Uterus (tissue), 4 donors: ENCODE measurements around the gene CC2D1A. TPM values are rescaled to one million over a fixed set of nuclear protein-coding genes. Genes with fewer than 3 reads are reported as not detected.

ENCODE experiments used
- DNase-seq, 2 donors: peaks; one replicate each; pipeline ENCODE4 v3.0.0-alpha.2; 2019 to 2020
- H3K27ac ChIP-seq, 2 donors: fragments of 200-600 bp; sonication (generic); 1 replicate in 1 of 2; 2 replicates in 1 of 2; pipeline ENCODE4 v1.5.1; 2016 to 2018
- H3K27me3 ChIP-seq, 2 donors: fragments of 200-600 bp; sonication (generic); one replicate each; pipeline ENCODE4 v1.5.1; 2018 to 2019; ENCODE audit warnings: control low read depth in 1 of 2
- H3K36me3 ChIP-seq, 2 donors: fragments of 200-600 bp; sonication (generic); one replicate each; pipeline ENCODE4 v1.5.1; 2019; ENCODE audit warnings: control low read depth in 1 of 2
- H3K4me1 ChIP-seq, 2 donors: fragments of 200-600 bp; sonication (generic); one replicate each; pipeline ENCODE4 v1.5.1; 2018 to 2019; ENCODE audit warnings: control low read depth in 1 of 2
- H3K4me3 ChIP-seq, 2 donors: fragments of 200-600 bp; sonication (generic); 1 replicate in 1 of 2; 2 replicates in 1 of 2; pipeline ENCODE4 v1.5.1; 2018 to 2019; ENCODE audit warnings: mild to moderate bottlenecking in 1 of 2
- H3K9me3 ChIP-seq, 2 donors: fragments of 200-600 bp; sonication (generic); one replicate each; pipeline ENCODE4 v1.5.1; 2019; ENCODE audit warnings: control low read depth in 1 of 2
- CTCF ChIP-seq, 4 experiments: fragments of 200-600 bp in 2 of 4; fragments of 450-650 bp in 2 of 4; sonication (generic) in 2 of 4; IDR thresholded peaks; one replicate each; pipeline ENCODE4 v1.5.1; 2016 to 2019; ENCODE audit warnings: antibody characterized with exemption in 4 of 4, mild to moderate bottlenecking in 2 of 4, moderate library complexity in 1 of 4
- POLR2A ChIP-seq, 2 donors: fragments of 450-650 bp; IDR thresholded peaks; one replicate each; pipeline ENCODE4 v1.6.1; 2016; ENCODE audit warnings: antibody characterized with exemption in 2 of 2, mild to moderate bottlenecking in 1 of 2, moderate library complexity in 1 of 2
- intact Hi-C: fragments of 100-400 bp; cut with DNase I; formaldehyde crosslinking; loops from one replicate; pipeline ENCODE4 v1.15.1; 2023; ENCODE audit warnings: low total_unique reads
- total RNA-seq, 4 donors: library from RNA; depleted of rRNA in 3 of 4; stranded (reverse); fragments of >200 nt in 3 of 4; gene quantifications; one replicate each; pipeline versions ENCODE4 v1.1.0 to v1.2.4, GENCODE V29; 2014 to 2023
- donor health status: DM: yes; HTN: yes; CAD: no.

Gene CC2D1A
- 10 to 100 TPM in 2 of 4 donors, 1 to 10 TPM in 2; 3.2 to 44.4 (median 13.2) TPM for total RNA-seq

- Histone ChIP-seq H3K36me3 (no peaks in the 10 kb centered on the region), H3K9me3 (no peaks in the 10 kb centered on the region), H3K27me3 (no peaks in the 10 kb centered on the region), H3K4me1 (peaks cover 4 to 7% of the 10 kb centered on the region in 2 donors), H3K27ac (peak within 1 kb of the TSS; percentile 69 to 70), H3K4me3 (peak within 1 kb of the TSS; percentile 63 to 85)
- DNase-seq, result peak; percentile 87 to 92
- TF ChIP-seq POLR2A (IDR thresholded peaks at IDR 0.05) (peak in 1 of 2 donors; percentile 62), CTCF (IDR thresholded peaks at IDR 0.05) (peak in 1 of 4 experiments; percentile 21)
- intact Hi-C loops, result no loop called here
Measured at GRCh38 chr19:13905634-13906520, at the start of gene CC2D1A, which contains the start of gene BRME1. Gene CC2D1A, plus strand, starts transcription at chr19:13906201. Its CDS starts 241 bp downstream, at chr19:13906442. Gene BRME1, minus strand, starts transcription at chr19:13906117. Its CDS starts 1,225 bp downstream, at chr19:13904892.

GRCh38 chr19:13856497-13856896 lies 49.5 kb upstream of the CC2D1A start:
- H3K9me3 ChIP-seq, result no peaks in the 10 kb centered on the region
- H3K27ac ChIP-seq, result no peak overlapping the region
- no peak for TF ChIP-seq POLR2A (IDR thresholded peaks at IDR 0.05)
- no peak for TF ChIP-seq CTCF (IDR thresholded peaks at IDR 0.05)
- H3K4me1 ChIP-seq, result peaks cover 4 to 6% of the 10 kb centered on the region in 2 donors
- DNase-seq, result no peak
- H3K36me3 ChIP-seq, result no peaks in the 10 kb centered on the region
- H3K27me3 ChIP-seq, result no peaks in the 10 kb centered on the region
- H3K4me3 ChIP-seq, result no peak overlapping the region
- intact Hi-C loops, result no loop called here

GRCh38 chr19:13859361-13859880 lies 46.6 kb upstream of the CC2D1A start:
- Histone ChIP-seq H3K36me3 (no peaks in the 10 kb centered on the region), H3K27me3 (no peaks in the 10 kb centered on the region), H3K4me3 (no peak overlapping the region), H3K9me3 (no peaks in the 10 kb centered on the region), H3K4me1 (no peaks in the 10 kb centered on the region), H3K27ac (no peak overlapping the region)
- intact Hi-C loops, result no loop called here
- no peak for TF ChIP-seq CTCF (IDR thresholded peaks at IDR 0.05)
- TF ChIP-seq POLR2A (IDR thresholded peaks at IDR 0.05), result no peak
- no peak for DNase-seq

GRCh38 chr19:13860679-13861391 lies 45.2 kb upstream of the CC2D1A start:
- Histone ChIP-seq H3K9me3 (no peaks in the 10 kb centered on the region), H3K36me3 (no peaks in the 10 kb centered on the region), H3K27me3 (no peaks in the 10 kb centered on the region), H3K27ac (peak overlapping the region; percentile 86 to 96), H3K4me3 (no peak overlapping the region), H3K4me1 (peaks cover 0 to 8% of the 10 kb centered on the region in 2 donors)
- TF ChIP-seq POLR2A (IDR thresholded peaks at IDR 0.05) (no peak), CTCF (IDR thresholded peaks at IDR 0.05) (no peak)
- intact Hi-C loops, result loop anchor here (10.0 kb wide), 1 partner anchor 266 kb away; no protein-coding TSS in a partner anchor
- DNase-seq, result no peak
